ENCODE results near the gene WWOX. TPM values are rescaled to one million over a fixed set of nuclear protein-coding genes. Genes with fewer than 3 reads are reported as not detected.

Gene WWOX
- total RNA-seq, 2 donors from 2014 or later, result 12.6 to 17.2 TPM

DNA sequence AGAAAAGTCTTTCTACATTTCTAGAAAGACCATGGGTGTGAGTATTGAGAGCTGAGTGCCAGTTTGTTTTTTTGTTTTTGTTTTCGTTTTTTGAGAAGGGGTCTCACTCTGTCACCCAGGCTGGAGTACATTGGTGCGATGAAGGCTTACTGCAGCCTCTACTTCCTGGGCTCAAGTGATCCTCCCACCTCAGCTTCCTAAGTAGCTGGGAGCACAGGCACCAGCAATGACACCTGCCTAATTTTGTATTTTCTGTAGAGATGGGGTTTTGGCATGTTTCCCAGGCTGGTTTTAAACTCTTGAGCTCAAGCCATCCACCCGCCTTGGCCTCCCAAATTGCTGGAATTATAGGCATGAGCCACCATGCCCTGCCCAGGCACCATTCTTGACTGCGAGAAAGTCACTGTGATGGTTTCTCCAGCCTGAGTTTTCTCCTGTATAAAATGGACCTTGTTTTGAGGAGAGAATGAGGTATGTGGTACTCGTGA is 827.3 kb downstream of the WWOX start:
- Mint-ChIP-seq H3K27ac (no peak overlapping the region), H3K9me3 (peaks cover 8 to 14% of the 10 kb centered on the region in 2 donors), H3K36me3 (peaks cover 15 to 37% of the 10 kb centered on the region in 2 donors)
- no peak for ATAC-seq
- no peak for DNase-seq (ENCODE audit: low spot score in 2 of 2)

DNA sequence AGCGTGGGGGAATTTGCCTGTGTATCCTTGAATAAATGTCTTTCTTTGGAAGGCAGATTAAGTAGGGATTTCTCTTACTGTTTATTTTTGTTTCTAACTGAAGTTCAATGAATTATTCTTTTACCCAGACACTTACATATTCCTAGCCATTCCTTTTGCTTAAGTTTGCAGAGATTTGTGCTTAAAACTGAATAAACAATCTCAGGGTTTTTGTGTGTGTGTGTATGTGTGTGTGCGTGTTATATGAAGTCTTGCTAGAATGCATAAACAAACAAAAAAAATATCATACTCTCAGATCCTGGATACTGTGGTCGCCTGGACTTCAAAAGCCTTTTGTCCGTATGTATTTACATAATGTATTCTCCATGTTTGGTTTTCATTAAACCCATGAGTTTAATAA is 828.3 kb downstream of the WWOX start:
- no peak for DNase-seq (ENCODE audit: low spot score in 2 of 2)
- Mint-ChIP-seq H3K27ac (no peak overlapping the region), H3K9me3 (peaks cover 4 to 10% of the 10 kb centered on the region in 2 donors), H3K36me3 (peaks cover 11 to 31% of the 10 kb centered on the region in 2 donors)
- ATAC-seq, result no peak

DNA sequence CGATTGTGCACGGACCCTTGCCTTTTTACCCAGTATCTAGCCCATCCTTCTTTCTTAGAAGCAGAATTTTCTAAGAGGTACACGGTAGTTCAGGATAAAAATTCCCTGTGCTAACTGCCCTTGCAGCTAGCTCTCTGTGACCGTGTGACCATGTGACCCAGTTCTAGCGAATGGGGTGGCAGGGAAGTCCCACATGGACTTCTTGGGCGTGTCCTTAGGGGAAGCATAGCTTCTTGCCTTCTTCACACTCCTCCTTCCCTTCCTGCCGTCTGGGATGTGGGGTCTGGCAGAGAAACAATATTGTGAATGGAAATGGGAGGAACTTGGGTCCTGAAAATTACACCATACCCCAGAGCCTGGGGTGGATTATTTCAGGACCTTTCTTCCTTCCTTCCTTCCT is 830.4 kb downstream of the WWOX start:
- Mint-ChIP-seq H3K27ac (no peak overlapping the region), H3K9me3 (peaks cover 0 to 5% of the 10 kb centered on the region in 2 donors), H3K36me3 (peaks cover 5 to 19% of the 10 kb centered on the region in 2 donors)
- ATAC-seq (no peak), DNase-seq (ENCODE audit: low spot score in 2 of 2) (no peak)

DNA sequence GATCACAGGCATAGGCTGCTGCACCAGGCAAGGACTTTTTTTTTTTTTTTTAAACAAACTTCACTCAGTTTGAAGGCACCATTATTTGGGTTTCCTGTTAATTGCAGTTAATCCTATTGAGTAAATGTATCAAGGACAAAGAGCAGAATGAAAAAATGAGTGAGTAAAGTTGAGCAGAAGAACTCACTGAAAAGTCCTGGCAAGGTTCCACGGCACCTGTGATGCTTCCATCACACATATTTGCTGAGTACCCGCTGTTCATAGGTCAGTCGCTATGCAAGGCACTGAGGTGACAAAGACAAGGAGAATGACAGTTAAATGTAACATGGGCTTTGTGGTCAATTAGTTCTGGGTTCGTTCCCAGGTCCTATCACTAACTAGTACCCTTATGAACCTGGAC is 831.1 kb downstream of the WWOX start:
- no peak for ATAC-seq
- no peak for DNase-seq (ENCODE audit: low spot score in 2 of 2)
- no peak overlapping the region for H3K27ac Mint-ChIP-seq
- peaks cover 0 to 3% of the 10 kb centered on the region in 2 donors for H3K9me3 Mint-ChIP-seq
- peaks cover 5 to 18% of the 10 kb centered on the region in 2 donors for H3K36me3 Mint-ChIP-seq

DNA sequence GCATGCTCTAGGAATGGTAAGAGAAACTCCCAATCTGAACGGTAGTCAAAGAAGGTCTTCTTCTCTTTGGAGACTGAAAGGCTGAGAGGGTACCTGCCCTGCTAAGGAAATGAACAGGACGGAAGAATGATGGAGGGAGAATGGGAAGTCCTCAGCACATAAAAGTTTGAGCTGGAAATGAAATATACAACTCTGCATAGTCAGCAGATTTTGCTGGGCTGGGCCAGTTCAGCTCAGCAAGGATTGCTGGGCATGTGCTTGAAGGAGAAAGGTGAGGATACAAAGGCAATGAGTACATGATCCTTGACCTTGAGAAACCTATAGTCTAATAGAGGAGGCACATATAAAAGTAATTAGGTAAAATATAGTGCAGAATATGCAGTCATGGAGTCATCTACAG is 831.8 kb downstream of the WWOX start:
- Mint-ChIP-seq H3K27ac (no peak overlapping the region), H3K9me3 (no peaks in the 10 kb centered on the region), H3K36me3 (peaks cover 5 to 13% of the 10 kb centered on the region in 2 donors)
- ATAC-seq (no peak), DNase-seq (ENCODE audit: low spot score in 2 of 2) (no peak)

DNA sequence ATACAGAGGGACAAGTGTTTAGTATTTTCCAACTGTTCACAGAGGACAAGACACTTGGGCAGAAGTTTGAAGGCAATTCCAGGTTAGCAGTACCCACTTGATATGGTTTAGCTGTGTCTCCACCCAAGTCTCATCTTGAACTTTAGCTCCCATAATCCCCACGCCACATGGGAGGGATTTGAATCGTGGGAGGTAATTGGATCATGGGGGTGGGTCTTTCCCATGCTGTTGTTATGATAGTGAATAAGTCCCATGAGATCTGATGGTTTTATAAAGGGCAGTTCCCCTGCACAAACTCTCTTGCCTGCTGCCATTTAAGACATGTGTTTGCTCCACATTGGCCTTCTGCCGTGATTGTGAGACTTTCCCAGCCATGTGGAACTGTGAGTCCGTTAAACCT is 832.2 kb downstream of the WWOX start:
- no peak for ATAC-seq
- DNase-seq (ENCODE audit: low spot score in 2 of 2), result no peak
- Mint-ChIP-seq H3K36me3 (peaks cover 5 to 10% of the 10 kb centered on the region in 2 donors), H3K9me3 (no peaks in the 10 kb centered on the region), H3K27ac (no peak overlapping the region)

DNA sequence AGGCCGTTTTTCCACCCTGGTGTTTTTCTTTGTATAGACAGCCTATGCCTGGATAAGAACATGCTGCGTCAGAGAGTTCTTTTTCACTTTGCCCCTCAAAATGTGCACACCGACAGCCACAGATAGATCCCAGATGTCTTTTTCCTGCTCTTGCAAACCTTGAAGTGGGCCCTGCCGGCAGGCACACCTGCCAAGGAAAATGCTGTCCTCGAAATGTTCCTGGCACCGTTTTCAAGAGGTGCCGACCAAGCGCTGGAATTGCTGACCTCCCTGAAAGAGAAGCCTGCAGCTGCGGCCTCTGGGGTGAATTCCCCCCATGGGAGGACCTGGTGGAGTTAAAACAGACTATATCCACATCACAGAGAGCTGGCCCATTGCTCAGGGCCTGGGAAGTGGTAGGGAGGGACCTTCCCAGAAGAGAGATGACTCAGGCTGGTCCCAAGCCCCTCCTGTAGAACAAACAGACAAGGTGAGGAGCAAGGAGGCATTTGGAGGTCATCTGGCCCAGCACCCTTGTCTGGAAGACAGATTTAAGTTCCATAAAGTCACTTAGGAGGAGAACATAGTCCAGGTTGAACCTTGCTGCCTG is 833.0 kb downstream of the WWOX start:
- peaks cover 5 to 10% of the 10 kb centered on the region in 2 donors for H3K36me3 Mint-ChIP-seq
- DNase-seq (ENCODE audit: low spot score in 2 of 2) (no peak), ATAC-seq (no peak)
- no peak overlapping the region for H3K27ac Mint-ChIP-seq
- H3K9me3 Mint-ChIP-seq, result no peaks in the 10 kb centered on the region

DNA sequence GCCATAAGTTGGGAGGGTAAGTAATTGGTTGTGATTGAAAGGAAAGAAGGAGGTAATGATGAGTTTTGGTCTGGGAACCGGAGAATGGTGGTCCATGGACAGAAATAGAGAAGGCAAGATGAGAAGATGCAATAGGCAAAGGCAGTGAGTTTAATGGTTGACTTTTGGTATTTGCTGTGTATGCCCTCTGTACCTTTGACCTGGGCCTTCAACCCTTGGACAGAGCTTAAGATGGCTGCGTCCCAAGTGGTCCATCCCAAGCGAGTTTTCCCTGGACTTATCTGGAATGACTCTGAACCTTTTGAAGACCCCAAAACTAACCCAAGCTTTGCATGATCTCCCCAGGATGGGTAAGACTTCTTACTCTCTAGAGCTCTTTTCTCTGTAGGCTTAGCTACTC is 836.6 kb downstream of the WWOX start:
- no peak overlapping the region for H3K27ac Mint-ChIP-seq
- DNase-seq (ENCODE audit: low spot score in 2 of 2), result no peak
- no peak for ATAC-seq
- H3K9me3 Mint-ChIP-seq, result no peaks in the 10 kb centered on the region
- H3K36me3 Mint-ChIP-seq, result peaks cover 2 to 10% of the 10 kb centered on the region in 2 donors

DNA sequence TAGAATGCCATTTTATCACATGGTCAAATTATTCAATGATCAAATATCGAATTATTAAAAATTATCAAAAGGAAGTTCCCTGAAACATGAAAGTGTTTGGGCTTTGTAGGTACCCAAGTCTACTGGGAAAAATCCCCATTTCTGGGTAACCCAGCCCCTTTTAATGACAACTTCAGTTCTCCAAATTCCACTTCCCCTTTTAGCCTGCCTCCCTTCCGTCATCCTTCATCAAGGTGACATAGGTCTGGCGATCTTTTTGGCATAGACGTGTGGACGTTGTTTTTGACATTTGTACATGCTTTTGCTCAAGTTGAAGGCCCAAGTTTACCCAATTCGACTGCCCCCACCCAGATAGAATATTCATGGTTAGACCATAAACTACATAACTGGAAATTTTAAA is 840.1 kb downstream of the WWOX start:
- Mint-ChIP-seq H3K36me3 (peaks cover 0 to 8% of the 10 kb centered on the region in 2 donors), H3K9me3 (no peaks in the 10 kb centered on the region), H3K27ac (no peak overlapping the region)
- DNase-seq (ENCODE audit: low spot score in 2 of 2) (no peak), ATAC-seq (no peak)

DNA sequence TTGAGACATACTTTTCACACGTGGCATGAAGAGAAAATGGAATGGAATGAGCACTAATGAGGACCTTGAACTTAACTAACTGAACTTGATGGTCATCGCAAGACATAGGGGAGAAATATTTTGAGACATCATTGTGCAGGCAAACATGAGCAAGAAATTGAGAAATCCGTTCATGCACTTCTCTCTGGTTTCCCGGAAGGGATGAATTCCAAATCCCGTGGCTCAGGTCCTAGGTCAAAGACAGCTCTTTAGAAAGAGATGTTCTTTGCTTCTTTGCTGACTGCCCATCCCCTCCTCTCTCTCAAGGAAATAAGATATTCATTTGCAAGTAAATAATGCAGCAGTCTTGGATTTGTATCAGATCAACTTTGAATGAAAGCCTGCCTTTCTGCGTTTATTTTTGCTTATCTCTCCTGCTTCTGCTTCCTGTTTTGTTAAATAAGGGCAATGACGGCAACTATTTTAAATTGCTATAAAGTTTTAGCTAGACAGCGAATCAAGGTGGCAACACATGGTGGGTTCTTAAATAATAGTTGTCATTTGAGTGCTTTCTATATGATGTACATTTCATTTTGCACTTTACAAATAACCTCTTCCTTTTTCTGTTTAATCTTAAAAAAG is 843.3 kb downstream of the WWOX start:
- Mint-ChIP-seq H3K36me3 (no peaks in the 10 kb centered on the region), H3K27ac (no peak overlapping the region), H3K9me3 (no peaks in the 10 kb centered on the region)
- no peak for ATAC-seq
- DNase-seq (ENCODE audit: low spot score in 2 of 2), result no peak

DNA sequence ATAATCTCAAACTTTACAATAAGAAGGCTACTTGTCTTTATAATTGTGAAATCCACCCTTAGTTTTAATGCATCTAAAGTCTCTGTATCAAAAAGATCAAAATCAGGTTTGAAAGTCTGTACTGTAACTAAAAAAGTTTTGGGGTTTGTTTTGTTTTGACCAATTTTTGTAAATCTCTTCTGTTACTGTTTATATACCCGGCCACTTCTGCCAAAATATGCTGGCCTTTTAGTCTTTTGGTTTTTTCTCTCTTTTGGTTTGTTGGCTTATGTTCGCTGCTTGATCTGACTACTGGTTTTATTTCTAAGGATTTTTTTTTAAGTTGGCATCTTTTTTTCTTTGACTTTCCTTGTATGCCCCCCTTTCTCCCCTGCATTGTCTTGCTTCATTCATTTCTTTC is 845.9 kb downstream of the WWOX start:
- DNase-seq (ENCODE audit: low spot score in 2 of 2) (no peak), ATAC-seq (no peak)
- Mint-ChIP-seq H3K36me3 (no peaks in the 10 kb centered on the region), H3K27ac (no peak overlapping the region), H3K9me3 (no peaks in the 10 kb centered on the region)

DNA sequence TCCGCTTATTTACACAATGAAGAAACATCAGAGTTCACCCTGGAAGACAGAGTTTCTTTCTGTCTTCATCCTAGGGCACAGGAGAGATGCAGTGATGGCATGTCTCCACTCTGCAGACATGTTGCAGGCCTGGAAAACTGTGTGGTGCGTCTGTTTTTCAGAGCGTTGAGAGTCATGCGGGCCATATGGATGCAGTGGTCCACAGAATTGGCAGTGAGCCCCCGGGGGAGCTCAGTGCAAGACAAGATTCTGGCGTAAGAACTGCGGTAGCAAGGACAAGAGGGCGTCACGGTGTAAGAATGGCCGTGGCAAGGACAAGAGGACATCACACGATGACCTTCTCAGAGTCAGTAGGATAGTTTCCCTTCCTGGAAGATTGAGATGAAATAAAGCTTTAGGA is 847.1 kb downstream of the WWOX start:
- DNase-seq (ENCODE audit: low spot score in 2 of 2) (no peak), ATAC-seq (no peak)
- Mint-ChIP-seq H3K27ac (no peak overlapping the region), H3K36me3 (no peaks in the 10 kb centered on the region), H3K9me3 (no peaks in the 10 kb centered on the region)

DNA sequence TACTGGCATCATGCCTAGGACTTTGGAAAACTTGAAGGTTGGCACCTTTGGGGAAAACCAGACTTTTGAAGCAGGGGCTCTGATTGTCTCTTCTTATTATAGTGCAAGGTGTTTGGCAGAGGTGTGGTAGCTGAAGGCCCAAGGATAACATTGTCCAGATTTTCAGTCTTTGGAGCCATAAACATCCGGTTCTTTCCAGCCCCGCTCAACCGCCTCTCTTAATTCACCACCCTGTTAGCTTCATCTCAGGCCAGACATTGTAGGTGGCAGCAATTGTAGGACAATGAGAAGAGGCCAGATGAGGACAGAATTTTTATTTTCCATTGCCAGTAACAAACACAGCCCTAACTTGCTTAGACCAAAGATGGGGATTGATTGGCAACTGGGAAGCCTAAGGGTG is 851.3 kb downstream of the WWOX start:
- ATAC-seq (no peak), DNase-seq (ENCODE audit: low spot score in 2 of 2) (no peak)
- peaks cover 3 to 5% of the 10 kb centered on the region in 2 donors for H3K9me3 Mint-ChIP-seq
- no peaks in the 10 kb centered on the region for H3K36me3 Mint-ChIP-seq
- no peak overlapping the region for H3K27ac Mint-ChIP-seq

DNA sequence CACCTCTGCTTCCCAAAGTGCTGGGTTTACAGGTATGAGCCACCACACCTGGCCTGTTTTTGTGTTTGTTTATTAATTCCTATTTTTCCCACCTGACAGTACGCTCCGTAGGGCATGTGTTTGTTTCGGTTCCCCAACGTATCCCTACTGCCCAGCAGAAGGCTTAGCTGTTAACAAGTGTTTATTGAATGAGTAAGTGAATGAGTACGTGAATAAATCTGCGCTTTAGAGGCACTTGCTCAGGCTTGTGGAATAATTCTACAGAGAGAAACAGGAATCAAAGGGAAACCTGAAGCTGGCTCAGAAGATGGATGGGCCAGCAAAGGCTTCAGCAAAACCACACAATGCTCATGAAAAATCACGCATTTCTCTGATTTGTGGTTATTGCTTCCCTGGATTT is 853.2 kb downstream of the WWOX start:
- ATAC-seq, result no peak
- Mint-ChIP-seq H3K36me3 (no peaks in the 10 kb centered on the region), H3K9me3 (peaks cover 3 to 5% of the 10 kb centered on the region in 2 donors), H3K27ac (no peak overlapping the region)
- DNase-seq (ENCODE audit: low spot score in 2 of 2), result no peak

DNA sequence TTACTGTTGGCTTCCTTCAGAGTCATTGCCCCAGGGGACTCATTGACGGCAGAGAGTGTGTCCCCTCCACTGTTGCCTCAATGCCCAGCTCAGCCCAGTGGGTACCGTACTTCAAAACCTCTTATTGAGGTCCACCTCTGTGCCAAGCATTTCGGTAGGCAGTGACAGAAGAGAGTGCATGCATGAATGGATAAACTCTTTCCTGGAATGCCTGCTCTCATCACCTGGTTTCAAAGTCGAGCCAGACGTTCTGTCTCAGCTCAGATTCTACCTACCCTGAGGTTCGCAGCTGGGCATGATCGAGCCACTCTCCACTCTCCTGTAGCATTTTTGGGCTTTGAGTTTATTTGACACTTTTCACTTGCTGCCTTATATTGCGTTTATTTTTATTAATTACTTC is 854.1 kb downstream of the WWOX start:
- ATAC-seq, result no peak
- H3K9me3 Mint-ChIP-seq, result peaks cover 3 to 5% of the 10 kb centered on the region in 2 donors
- DNase-seq (ENCODE audit: low spot score in 2 of 2), result no peak
- H3K36me3 Mint-ChIP-seq, result no peaks in the 10 kb centered on the region
- H3K27ac Mint-ChIP-seq, result no peak overlapping the region

DNA sequence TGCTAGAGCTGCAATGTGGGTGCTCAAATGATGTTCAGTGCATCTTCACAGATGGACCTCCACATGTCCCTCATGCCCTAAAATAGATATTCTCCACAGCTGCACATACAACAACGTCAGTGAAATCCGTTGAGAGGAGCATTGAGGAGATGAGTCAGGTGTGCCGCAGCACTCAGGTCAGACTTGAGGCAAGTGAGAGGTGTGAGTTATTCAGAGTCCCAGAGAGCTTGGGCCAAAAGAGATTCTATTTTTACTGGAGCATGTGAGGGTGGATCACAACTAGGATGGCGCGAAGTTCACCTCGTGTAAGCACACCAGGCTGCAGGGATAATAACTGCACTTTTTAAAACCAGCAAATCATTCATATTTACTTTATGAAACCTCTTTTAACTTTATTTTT is 855.8 kb downstream of the WWOX start:
- no peak for ATAC-seq
- no peak for DNase-seq (ENCODE audit: low spot score in 2 of 2)
- Mint-ChIP-seq H3K9me3 (peaks cover 3 to 5% of the 10 kb centered on the region in 2 donors), H3K36me3 (no peaks in the 10 kb centered on the region), H3K27ac (no peak overlapping the region)

DNA sequence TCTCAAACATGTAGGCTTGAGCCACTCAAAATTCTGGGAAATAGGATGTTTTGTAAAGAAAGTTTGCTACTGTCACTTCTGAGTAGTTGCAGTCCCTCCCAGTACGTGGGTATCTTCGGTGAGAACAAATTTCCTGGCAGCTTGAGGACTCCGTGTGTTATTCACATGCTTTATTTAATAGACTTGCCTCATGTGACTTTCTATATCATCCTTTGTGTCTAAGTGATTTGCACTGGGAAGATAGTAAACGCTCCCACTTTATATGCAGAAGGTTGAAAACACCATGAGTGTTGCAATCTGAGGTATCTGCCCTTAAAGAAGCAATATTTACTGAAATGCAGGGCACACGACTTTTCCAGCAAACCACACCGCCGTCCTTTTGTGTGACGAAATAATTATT is 857.4 kb downstream of the WWOX start:
- peaks cover 5 to 7% of the 10 kb centered on the region in 2 donors for H3K9me3 Mint-ChIP-seq
- no peaks in the 10 kb centered on the region for H3K36me3 Mint-ChIP-seq
- no peak for ATAC-seq
- no peak overlapping the region for H3K27ac Mint-ChIP-seq
- DNase-seq (ENCODE audit: low spot score in 2 of 2), result no peak
